K562 (cell line): ENCODE measurements around the gene CCDC178. TPM values are rescaled to one million over a fixed set of nuclear protein-coding genes. Genes with fewer than 3 reads are reported as not detected.

Experiments
- ATAC-seq: fragments of 200-7000 bp; cut with Tn5 transposase; 3 replicates; pipeline ENCODE4 v1.9.1; 2020; ENCODE audit warnings: moderate library complexity
- BruUV-seq: library from RNA; stranded (reverse); fragments of 400-500 nt; replicated peaks from 2 replicates; lab custom pipeline; 2021; lab: Mats Ljungman, UMichigan
- CTCF ChIA-PET: fragments of 300-600 bp; formaldehyde crosslinking; extraction: SDS; loops from one replicate; lab custom pipeline; 2021; ENCODE audit warnings: low intra/inter-chr PET ratio; lab: Yijun Ruan, JAX
- POLR2A ChIA-PET: fragments of 300-600, 350-650 bp; sonication (Branson Sonifier 250); formaldehyde crosslinking; extraction: SDS; loops from one replicate; lab custom pipeline; 2021; ENCODE audit warnings: antibody characterized with exemption, inconsistent platforms; lab: Yijun Ruan, JAX
- DNase-seq, 4 experiments: peaks; one replicate each; pipeline versions ENCODE4 v3.0.0 to v3.0.0-alpha.2; 2011 to 2018; ENCODE audit warnings: low spot score in 3 of 4, mixed read lengths in 3 of 4; ENCODE audit errors: extremely low read depth in 1 of 4
- FAIRE-seq: peaks from 2 replicates; lab custom pipeline; 2011; peaks lifted over from hg19 to GRCh38; lab: Jason Lieb, UNC
- H2AFZ ChIP-seq: 2 replicates; pipeline ENCODE4 v1.6.0; 2011; ENCODE audit warnings: low read depth, low read length, control low read depth, inconsistent platforms
- H3K27ac ChIP-seq: fragments of 200-600 bp; 3 replicates; pipeline ENCODE4 v1.8.0; 2011; ENCODE audit warnings: low read depth, mild to moderate bottlenecking, control low read depth, inconsistent platforms, low read length, moderate library complexity, mixed read lengths; ENCODE audit errors: extremely low read depth
- H3K27me3 ChIP-seq, 2 experiments: fragments of 300-600 bp in 1 of 2; 2 replicates in 1 of 2; 3 replicates in 1 of 2; pipeline versions ENCODE4 v1.6.0 to v1.8.0; 2011; ENCODE audit warnings: inconsistent platforms in 2 of 2, low read length in 2 of 2, mild to moderate bottlenecking in 1 of 2, mixed read lengths in 1 of 2, moderate library complexity in 1 of 2; ENCODE audit not compliant: control insufficient read depth in 2 of 2, insufficient read depth in 2 of 2
- H3K36me3 ChIP-seq: fragments of 300-600 bp; 3 replicates; pipeline ENCODE4 v1.8.0; 2011; ENCODE audit warnings: mild to moderate bottlenecking, low read length, inconsistent platforms; ENCODE audit not compliant: control insufficient read depth, insufficient read depth
- H3K4me1 ChIP-seq, 2 experiments: fragments of 200-600 bp in 1 of 2; replicated peaks in 1 of 2; 2 replicates in 1 of 2; 3 replicates in 1 of 2; pipeline versions ENCODE4 v1.5.1 to v1.8.0; 2011; ENCODE audit warnings: inconsistent platforms in 2 of 2, low read length in 2 of 2, mild to moderate bottlenecking in 1 of 2, mixed read lengths in 1 of 2, moderate library complexity in 1 of 2; ENCODE audit not compliant: control insufficient read depth in 2 of 2, insufficient read depth in 2 of 2
- H3K4me2 ChIP-seq: 2 replicates; pipeline ENCODE4 v1.6.1; 2011; ENCODE audit warnings: low read length, control low read depth, inconsistent platforms, mixed read lengths; ENCODE audit not compliant: insufficient read depth
- H3K4me3 ChIP-seq: fragments of 200-600 bp; sonication (generic), shearing (Covaris generic); 2 replicates; pipeline ENCODE4 v1.5.1; 2016; ENCODE audit warnings: control low read depth, inconsistent platforms
- H3K79me2 ChIP-seq: fragments of 200-600 bp; 3 replicates; pipeline ENCODE4 v1.8.0; 2011; ENCODE audit warnings: low read length, inconsistent platforms; ENCODE audit not compliant: control insufficient read depth, insufficient read depth
- H3K9ac ChIP-seq, 2 experiments: 2 replicates each; pipeline versions ENCODE4 v1.6.0 to v1.6.1; 2011; ENCODE audit warnings: low read depth in 2 of 2, low read length in 2 of 2, control low read depth in 1 of 2, inconsistent platforms in 1 of 2, mild to moderate bottlenecking in 1 of 2, mixed read lengths in 1 of 2; ENCODE audit not compliant: insufficient read depth in 1 of 2
- H3K9me1 ChIP-seq: one replicate; pipeline ENCODE4 v1.6.0; 2011; ENCODE audit warnings: inconsistent platforms, mild to moderate bottlenecking, low read length, moderate library complexity; ENCODE audit not compliant: control insufficient read depth, insufficient read depth
- H3K9me3 ChIP-seq: replicated peaks from 2 replicates; pipeline ENCODE4 v1.5.1; 2011; ENCODE audit warnings: low read depth, low read length, inconsistent platforms; ENCODE audit not compliant: control insufficient read depth, insufficient read depth
- H4K20me1 ChIP-seq: replicated peaks from 2 replicates; pipeline ENCODE4 v1.6.1; 2011; ENCODE audit warnings: low read length, inconsistent platforms, mixed read lengths; ENCODE audit not compliant: control insufficient read depth, insufficient read depth
- WGBS: fragments of 100-300 bp; shearing (Covaris generic); methylation state at CpG from one replicate; pipeline ENCODE4 v1.1.6; 2016; ENCODE audit warnings: low coverage, mixed read lengths; ENCODE audit not compliant: insufficient coverage; ENCODE audit errors: missing lambda C conversion rate; 5-methylcytosine and 5-hydroxymethylcytosine counted together
- in situ Hi-C: fragments of 300-500 bp; cut with MboI; formaldehyde crosslinking; loops from 4 replicates; pipeline ENCODE4 v1.15.0; 2018; ENCODE audit warnings: inconsistent platforms, mixed read lengths
- intact Hi-C: fragments of 100-400 bp; cut with micrococcal nuclease; formaldehyde crosslinking; loops from 2 replicates; pipeline ENCODE4 v1.14.2; 2022
- polyA plus RNA-seq, 8 experiments: library from polyadenylated mRNA; depleted of rRNA in 4 of 8; stranded (reverse) in 5 of 8; unstranded in 3 of 8; fragments of >200 nt; fragmentation: Nextera tagmentation in 2 of 8; fragmentation: Illumina TruSeq in 1 of 8; extraction: Ambion mirVana in 2 of 8; extraction: Trizol in 1 of 8; gene quantifications; 2 replicates each; pipeline versions ENCODE4 v1.2.1 to v1.2.3, GENCODE V29; 2011 to 2014; ENCODE audit warnings: inconsistent platforms in 1 of 8, missing spikeins in 1 of 8
- total RNA-seq, 7 experiments: library from RNA; depleted of rRNA in 6 of 7; stranded (reverse); fragments of >200 nt in 6 of 7; fragmentation: Illumina TruSeq in 2 of 7; extraction: Trizol in 2 of 7; gene quantifications; 2 replicates each; pipeline versions ENCODE4 v1.2.1 to v1.2.3, GENCODE V29; 2011 to 2021; ENCODE audit warnings: low replicate concordance in 1 of 7
- TF ChIP-seq, protein P1 (sequence below), 2 experiments: fragments of 450-650 bp; IDR thresholded peaks; 2 replicates each; pipeline ENCODE4 v1.6.1; 2016; ENCODE audit warnings: mild to moderate bottlenecking in 2 of 2, borderline replicate concordance in 1 of 2, low read depth in 1 of 2, moderate library complexity in 1 of 2

Gene CCDC178
- total and polyA plus RNA-seq, 9 of the 15 experiments (the other 6 are each of a cell fraction or from before 2014, with no cell fraction given), result 0.12 to 0.47 (median 0.15) TPM; not detected in 6

DNA sequence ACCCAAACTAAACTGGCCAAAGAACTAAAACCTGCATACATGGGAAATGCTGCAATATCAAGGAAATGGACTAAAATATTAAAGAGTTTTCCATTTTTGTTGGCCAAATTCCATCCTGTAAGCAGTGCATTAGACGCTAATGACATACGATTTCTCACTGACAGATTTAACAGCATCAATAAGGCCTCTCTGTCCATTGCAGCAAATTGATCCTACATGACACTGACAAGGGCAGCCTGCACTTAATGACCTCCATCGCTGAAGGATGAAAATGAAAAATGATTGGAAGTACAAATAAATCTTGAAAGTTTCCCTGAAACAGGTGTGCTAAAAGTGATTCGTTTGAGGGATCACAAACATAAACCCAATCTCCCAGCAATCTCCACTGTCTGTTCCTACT is 350.1 kb downstream of the CCDC178 start:
- 2% methylated on average over 4 of the region's 4 CpGs for WGBS
- no peaks in the 10 kb centered on the region for H3K9me3 ChIP-seq
- H3K36me3 ChIP-seq, result no peaks in the 10 kb centered on the region
- no peaks in the 10 kb centered on the region for H3K27me3 ChIP-seq
- FAIRE-seq (no peak), DNase-seq (no peak), ATAC-seq (no peak)
- TF ChIP-seq, protein P1, sequence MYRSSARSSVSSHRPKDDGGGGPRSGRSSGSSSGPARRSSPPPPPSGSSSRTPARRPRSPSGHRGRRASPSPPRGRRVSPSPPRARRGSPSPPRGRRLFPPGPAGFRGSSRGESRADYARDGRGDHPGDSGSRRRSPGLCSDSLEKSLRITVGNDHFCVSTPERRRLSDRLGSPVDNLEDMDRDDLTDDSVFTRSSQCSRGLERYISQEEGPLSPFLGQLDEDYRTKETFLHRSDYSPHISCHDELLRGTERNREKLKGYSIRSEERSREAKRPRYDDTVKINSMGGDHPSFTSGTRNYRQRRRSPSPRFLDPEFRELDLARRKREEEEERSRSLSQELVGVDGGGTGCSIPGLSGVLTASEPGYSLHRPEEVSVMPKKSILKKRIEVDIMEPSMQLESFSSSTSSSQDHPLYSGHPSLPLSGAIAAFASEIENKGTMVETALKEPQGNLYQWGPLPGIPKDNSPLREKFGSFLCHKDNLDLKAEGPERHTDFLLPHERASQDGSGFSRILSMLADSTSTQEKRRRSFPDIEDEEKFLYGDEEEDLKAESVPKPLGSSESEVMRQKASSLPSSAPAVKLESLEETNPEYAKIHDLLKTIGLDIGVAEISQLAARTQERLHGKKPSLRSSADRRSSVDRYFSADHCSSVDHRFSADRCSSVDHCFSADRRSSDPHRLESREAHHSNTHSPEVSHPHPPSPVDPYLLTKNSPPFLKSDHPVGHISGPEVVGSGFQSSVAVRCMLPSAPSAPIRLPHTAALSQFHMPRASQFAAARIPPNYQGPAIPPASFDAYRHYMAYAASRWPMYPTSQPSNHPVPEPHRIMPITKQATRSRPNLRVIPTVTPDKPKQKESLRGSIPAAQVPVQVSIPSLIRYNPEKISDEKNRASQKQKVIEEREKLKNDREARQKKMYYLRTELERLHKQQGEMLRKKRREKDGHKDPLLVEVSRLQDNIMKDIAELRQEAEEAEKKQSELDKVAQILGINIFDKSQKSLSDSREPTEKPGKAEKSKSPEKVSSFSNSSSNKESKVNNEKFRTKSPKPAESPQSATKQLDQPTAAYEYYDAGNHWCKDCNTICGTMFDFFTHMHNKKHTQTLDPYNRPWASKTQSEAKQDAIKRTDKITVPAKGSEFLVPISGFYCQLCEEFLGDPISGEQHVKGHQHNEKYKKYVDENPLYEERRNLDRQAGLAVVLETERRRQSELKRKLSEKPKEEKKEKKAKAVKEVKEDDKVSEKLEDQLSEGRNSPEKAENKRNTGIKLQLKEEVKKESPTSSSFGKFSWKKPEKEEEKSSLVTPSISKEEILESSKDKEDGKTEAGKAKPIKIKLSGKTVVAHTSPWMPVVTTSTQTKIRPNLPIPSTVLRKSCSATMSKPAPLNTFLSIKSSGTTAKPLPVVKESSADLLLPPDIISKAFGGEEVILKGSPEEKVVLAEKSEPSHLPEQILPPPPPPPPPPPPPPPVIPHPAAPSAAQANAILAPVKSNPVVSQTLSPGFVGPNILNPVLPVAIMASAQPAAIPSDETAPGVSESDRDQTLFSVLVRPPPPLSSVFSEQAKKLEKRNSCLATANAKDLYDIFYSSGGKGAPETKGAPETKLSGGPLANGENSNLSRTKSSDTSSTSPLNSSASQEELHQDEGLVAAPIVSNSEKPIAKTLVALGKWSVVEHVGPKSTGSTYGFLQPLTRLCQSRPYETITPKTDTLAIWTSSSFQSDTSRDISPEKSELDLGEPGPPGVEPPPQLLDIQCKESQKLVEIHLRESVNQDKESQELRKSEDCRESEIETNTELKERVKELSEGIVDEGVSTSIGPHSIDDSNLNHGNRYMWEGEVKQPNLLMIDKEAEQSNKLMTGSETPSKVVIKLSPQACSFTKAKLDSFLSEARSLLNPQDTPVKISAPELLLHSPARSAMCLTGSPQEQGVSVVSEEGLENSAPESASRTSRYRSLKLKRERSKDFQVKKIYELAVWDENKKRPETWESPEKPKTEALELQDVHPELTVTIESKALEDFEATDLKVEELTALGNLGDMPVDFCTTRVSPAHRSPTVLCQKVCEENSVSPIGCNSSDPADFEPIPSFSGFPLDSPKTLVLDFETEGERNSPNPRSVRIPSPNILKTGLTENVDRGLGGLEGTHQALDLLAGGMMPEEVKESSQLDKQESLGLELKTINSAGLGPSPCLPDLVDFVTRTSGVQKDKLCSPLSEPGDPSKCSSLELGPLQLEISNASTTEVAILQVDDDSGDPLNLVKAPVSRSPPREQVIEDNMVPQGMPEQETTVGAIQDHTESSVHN (IDR thresholded peaks at IDR 0.05; ENCODE audit: borderline replicate concordance in 1 of 2, low read depth in 1 of 2), result no peak
- no peaks in the 10 kb centered on the region for H3K9me1 ChIP-seq
- ChIA-PET POLR2A (no interaction called here), CTCF (no interaction called here)
- in situ Hi-C loops, result no loop called here
- no peaks in the 10 kb centered on the region for H3K4me1 ChIP-seq
- no peak overlapping the region for H3K4me2 ChIP-seq
- no peaks in the 10 kb centered on the region for H3K79me2 ChIP-seq
- H2AFZ ChIP-seq, result no peak overlapping the region
- H4K20me1 ChIP-seq, result no peaks in the 10 kb centered on the region
- no peak overlapping the region for H3K27ac ChIP-seq
- no TSS peak for BruUV-seq
- intact Hi-C loops, result no loop called here
- H3K4me3 ChIP-seq, result no peak overlapping the region
- H3K9ac ChIP-seq, result no peak overlapping the region
